ENCODE results near the gene CAPN9. TPM values are rescaled to one million over a fixed set of nuclear protein-coding genes. Genes with fewer than 3 reads are reported as not detected.

CAPN9 gene
- total and polyA plus RNA-seq, 2 experiments from 2014 or later = 0.98 to 3.7 TPM

DNA sequence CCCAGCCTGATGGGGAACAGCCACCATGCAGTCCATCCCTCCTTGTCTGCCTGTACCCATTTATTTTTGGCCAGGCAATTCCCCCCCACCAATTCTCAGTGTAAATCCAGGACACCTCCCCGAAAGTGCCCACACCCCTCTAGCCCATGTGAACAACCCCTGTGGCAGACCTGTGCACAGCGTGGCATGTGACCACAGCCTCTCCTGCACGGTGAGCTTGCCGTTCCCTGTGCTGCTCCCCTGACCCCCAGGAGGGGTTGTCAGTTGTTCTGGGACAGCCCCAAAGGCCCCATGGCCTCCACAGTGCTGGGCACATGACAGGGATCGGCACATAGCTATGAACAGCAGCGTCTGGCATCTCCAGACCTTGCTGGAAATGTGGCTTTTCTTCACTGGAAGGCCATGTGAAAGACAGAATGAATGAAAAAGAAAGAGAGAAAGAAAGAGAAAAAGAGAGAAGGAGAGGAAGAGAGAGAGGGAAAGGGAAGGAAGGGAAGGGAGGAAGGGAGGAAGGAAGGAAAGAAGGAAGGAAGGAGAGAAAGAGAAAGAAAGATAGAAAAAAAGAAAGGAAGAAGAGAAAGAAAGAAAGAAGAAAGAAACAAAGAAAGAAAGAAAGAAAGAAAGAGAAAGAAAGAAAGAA lies 3.9 kb downstream of the CAPN9 start:
- H3K27me3 ChIP-seq = no peaks in the 10 kb centered on the region
- TF ChIP-seq EZH2phosphoT487 (IDR thresholded peaks at IDR 0.05; ENCODE audit: low read depth, severe bottlenecking, unreplicated experiment) = no peak
- no peak for TF ChIP-seq EZH2 (IDR thresholded peaks at IDR 0.05; ENCODE audit: borderline replicate concordance)
- TF ChIP-seq CTCF (IDR thresholded peaks at IDR 0.05; ENCODE audit: poor library complexity) = no peak
- H4K20me1 ChIP-seq (ENCODE audit: insufficient read depth, poor library complexity, severe bottlenecking) = no peaks in the 10 kb centered on the region
- no peaks in the 10 kb centered on the region for H3K36me3 ChIP-seq (replicated peaks; ENCODE audit: insufficient read depth, low read depth)
- H3K79me2 ChIP-seq = no peaks in the 10 kb centered on the region
- H3K9me3 ChIP-seq (ENCODE audit: low read depth) = no peaks in the 10 kb centered on the region
- H3K9me2 ChIP-seq (replicated peaks; ENCODE audit: insufficient read depth) = no peaks in the 10 kb centered on the region
- H3K4me2 ChIP-seq = peak overlapping the region; percentile 62
- no peak overlapping the region for H3K4me3 ChIP-seq
- H2AFZ ChIP-seq = peak overlapping the region; percentile 24
- no peak for DNase-seq (ENCODE audit: low spot score)
- H3K4me1 ChIP-seq (ENCODE audit: insufficient read depth) = peaks cover 61% of the 10 kb centered on the region
- 75% methylated on average over 6 of the region's 6 CpGs for WGBS (ENCODE audit: low lambda C conversion rate, missing lambda C conversion rate)
- H3K27ac ChIP-seq = peak overlapping the region; percentile 99

GRCh38 chr1:230752407-230752806 lies 5.2 kb downstream of the CAPN9 start:
- Histone ChIP-seq H3K9me2 (replicated peaks; ENCODE audit: insufficient read depth) (no peaks in the 10 kb centered on the region), H3K4me2 (no peak overlapping the region), H2AFZ (no peak overlapping the region), H4K20me1 (ENCODE audit: insufficient read depth, poor library complexity, severe bottlenecking) (no peaks in the 10 kb centered on the region), H3K27ac (peak overlapping the region; percentile 63), H3K9me3 (ENCODE audit: low read depth) (no peaks in the 10 kb centered on the region), H3K4me1 (ENCODE audit: insufficient read depth) (peaks cover 52% of the 10 kb centered on the region), H3K27me3 (no peaks in the 10 kb centered on the region), H3K36me3 (replicated peaks; ENCODE audit: insufficient read depth, low read depth) (no peaks in the 10 kb centered on the region), H3K4me3 (no peak overlapping the region), H3K79me2 (no peaks in the 10 kb centered on the region)
- no peak for DNase-seq (ENCODE audit: low spot score)
- no peak for TF ChIP-seq EZH2phosphoT487 (IDR thresholded peaks at IDR 0.05; ENCODE audit: low read depth, severe bottlenecking, unreplicated experiment)
- no peak for TF ChIP-seq CTCF (IDR thresholded peaks at IDR 0.05; ENCODE audit: poor library complexity)
- no peak for TF ChIP-seq EZH2 (IDR thresholded peaks at IDR 0.05; ENCODE audit: borderline replicate concordance)
- WGBS (ENCODE audit: low lambda C conversion rate, missing lambda C conversion rate) = 90% methylated on average over 6 of the region's 6 CpGs

DNA sequence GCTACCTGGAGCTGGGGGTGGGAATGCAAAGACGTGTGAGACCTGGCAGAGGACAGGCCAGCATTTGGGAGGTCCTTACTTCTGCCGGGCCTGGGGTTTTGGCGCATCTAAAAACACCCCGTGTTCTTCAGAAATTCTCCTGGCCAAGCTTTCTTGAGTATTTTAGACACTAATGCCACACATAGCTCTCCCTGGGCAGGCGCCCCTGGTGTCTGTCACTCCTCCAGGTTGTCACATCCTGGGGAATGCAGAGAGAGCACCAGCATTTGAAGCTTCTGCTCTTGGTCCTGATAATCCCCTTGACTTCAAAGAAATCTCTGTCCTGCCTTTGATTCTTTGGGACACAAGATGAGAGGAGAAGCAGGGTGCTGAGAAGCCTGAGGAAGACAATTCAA lies 6.0 kb downstream of the CAPN9 start:
- DNase-seq (ENCODE audit: low spot score) = no peak
- Histone ChIP-seq H3K9me2 (replicated peaks; ENCODE audit: insufficient read depth) (no peaks in the 10 kb centered on the region), H4K20me1 (ENCODE audit: insufficient read depth, poor library complexity, severe bottlenecking) (no peaks in the 10 kb centered on the region), H2AFZ (peak overlapping the region; percentile 9), H3K36me3 (replicated peaks; ENCODE audit: insufficient read depth, low read depth) (no peaks in the 10 kb centered on the region), H3K79me2 (no peaks in the 10 kb centered on the region), H3K4me2 (no peak overlapping the region), H3K27ac (peak overlapping the region; percentile 63), H3K9me3 (ENCODE audit: low read depth) (no peaks in the 10 kb centered on the region), H3K27me3 (no peaks in the 10 kb centered on the region), H3K4me3 (no peak overlapping the region), H3K4me1 (ENCODE audit: insufficient read depth) (peaks cover 47% of the 10 kb centered on the region)
- 80% methylated on average over 5 of the region's 5 CpGs for WGBS (ENCODE audit: low lambda C conversion rate, missing lambda C conversion rate)
- no peak for TF ChIP-seq CTCF (IDR thresholded peaks at IDR 0.05; ENCODE audit: poor library complexity)
- TF ChIP-seq EZH2phosphoT487 (IDR thresholded peaks at IDR 0.05; ENCODE audit: low read depth, severe bottlenecking, unreplicated experiment) = no peak
- no peak for TF ChIP-seq EZH2 (IDR thresholded peaks at IDR 0.05; ENCODE audit: borderline replicate concordance)

All from hepatocyte (in vitro differentiated cells).